ENCODE measurements around the gene CORIN.
"Not testable (repeated sequence)": the region's sequence is repeated elsewhere in the genome, so short reads cannot be mapped to it uniquely, and the experiment has no call there.

The CORIN gene

GRCh38 chr4:47566969-47567368, 270.9 kb downstream of the CORIN start:
- DNase-seq (ENCODE audit: low read depth): no peak

GRCh38 chr4:47566566-47566965, 271.3 kb downstream of the CORIN start:
- no peak for DNase-seq (ENCODE audit: low read depth)

GRCh38 chr4:47562297-47562696, 275.6 kb downstream of the CORIN start:
- no peak for DNase-seq (ENCODE audit: low read depth)

GRCh38 chr4:47561331-47561730, 276.5 kb downstream of the CORIN start:
- no peak for DNase-seq (ENCODE audit: low read depth)

GRCh38 chr4:47560682-47561081, 277.2 kb downstream of the CORIN start:
- DNase-seq (ENCODE audit: low read depth): no peak

DNA sequence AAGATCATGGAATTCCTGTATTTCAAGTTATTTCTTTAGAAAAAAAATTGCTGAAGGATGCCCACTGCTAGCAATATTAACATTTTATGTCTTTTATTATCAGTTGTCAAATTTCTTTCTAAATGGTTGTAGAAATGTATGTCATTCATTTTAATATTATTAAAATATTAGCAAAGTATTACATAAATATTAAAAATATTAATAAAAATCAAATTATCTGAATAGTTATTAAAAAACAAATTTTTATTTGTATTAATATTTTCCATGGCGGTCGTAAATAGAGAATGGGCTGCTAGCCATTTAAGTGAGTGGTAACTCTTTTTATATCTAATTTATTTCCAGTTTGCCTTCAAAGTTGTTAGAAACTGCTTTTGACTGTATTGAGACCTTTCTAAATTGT, 280.6 kb downstream of the CORIN start:
- no peak for DNase-seq (ENCODE audit: low read depth)

- DNase-seq (ENCODE audit: low read depth): not testable (repeated sequence)
These were observed 281.9 kb downstream of the CORIN start for GRCh38 chr4:47555920-47556319.

DNA sequence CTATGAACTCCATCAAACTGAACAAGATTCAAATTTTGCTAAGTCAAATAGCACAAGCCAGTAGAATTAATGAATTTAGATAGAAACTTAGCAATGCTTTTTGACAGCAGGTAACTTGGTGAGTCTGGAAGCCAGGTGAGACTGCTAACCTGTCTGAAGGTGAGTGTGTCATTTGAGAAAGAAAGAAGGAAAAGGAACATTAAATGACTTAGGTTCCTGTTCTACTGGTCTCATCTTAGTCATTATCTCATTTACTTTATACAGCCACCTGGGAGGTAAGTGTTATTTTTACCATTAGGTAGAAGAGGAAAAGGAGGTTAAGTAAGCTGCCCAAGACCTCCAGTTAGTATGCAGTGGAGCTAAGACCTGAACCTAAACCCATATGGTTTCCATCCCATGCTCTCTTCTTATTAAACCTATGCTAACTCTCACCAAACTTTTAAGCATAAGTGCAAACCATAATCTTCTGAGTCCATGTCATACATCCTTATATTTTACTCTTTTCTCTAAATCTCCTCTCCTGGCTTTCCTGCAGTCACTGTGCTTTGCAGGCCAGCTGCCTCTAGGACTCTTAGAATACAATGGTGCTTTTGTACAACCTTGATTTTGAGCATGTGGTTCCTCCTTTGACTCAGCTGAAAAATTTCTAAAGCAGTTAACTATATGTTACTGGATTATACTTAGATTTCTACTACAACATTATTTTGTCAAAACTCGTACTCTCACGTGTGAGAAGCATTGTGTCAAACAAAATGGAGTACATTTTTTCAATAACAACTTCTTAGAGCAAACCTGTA, 284.3 kb downstream of the CORIN start:
- DNase-seq (ENCODE audit: low read depth): no peak

DNA sequence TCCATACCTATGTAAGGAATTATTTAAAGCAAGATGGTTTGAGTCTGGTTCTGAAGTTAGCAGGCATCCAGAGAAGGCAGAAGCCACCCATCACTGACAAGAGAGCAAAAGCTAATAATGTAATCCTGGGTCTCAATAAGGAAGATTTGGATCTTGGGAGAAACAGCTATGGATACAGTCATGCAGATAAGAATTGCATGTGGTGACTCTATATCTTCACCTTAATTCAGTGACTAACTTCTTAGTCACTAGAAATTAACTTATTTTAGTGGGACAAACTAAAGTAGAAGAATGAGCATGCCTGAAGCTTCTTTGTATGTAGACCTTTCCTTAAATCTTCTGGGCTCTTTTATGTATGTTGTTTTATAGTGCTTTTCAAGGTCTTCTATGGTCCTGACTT, 286.2 kb downstream of the CORIN start:
- no peak for DNase-seq (ENCODE audit: low read depth)

DNA sequence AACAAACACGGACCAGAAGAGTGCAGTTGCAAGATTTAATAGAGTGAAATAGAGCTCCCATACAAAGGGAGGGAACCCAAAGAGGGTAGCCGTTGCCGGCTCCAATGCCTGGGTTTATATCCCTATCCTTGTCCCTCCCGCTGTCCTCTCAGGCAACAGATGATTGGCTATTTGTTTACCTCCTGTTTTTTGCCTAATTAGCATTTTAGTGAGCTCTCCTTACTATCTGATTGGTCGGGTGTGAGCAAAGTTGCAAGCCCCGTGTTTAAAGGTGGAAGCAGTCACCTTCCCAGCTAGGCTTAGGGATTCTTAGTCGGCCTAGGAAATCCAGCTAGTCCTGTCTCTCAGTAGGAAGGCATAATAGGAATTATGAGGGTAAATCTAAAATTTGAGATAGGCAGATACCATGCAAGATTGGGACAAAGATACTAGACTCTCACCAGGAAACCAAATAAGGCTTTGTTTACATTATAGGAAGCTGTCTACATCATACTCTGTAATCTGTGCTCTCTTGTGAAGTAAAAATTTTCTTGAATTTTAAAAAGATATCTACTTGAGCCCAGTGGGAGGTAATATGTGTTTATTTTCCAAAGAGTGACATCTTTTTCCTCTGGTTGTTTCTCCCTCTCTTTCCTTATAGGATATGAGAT, 286.8 kb downstream of the CORIN start:
- no peak for DNase-seq (ENCODE audit: low read depth)

DNA sequence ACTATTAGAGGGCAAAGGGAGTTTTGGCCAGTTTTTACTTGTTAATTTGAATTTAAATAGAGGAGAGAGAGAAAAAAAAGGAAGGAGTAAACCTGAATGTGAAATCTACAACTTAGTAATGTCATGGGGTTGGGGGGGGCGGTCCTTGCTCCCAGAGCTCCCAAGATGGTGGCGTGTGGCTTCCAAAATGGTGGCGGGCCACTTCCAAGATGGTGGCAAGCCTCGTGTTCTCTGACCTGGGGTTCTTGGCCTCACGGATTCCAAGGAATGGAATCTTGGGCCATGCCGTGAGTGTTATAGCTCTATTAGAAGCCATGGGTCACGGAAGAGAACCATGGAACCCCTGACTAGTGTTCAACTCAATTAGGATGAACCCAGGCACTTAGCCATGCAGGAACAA, 287.5 kb downstream of the CORIN start:
- DNase-seq (ENCODE audit: low read depth): not testable (repeated sequence)
